ENCODE results near the gene TNFRSF8.

Gene TNFRSF8

DNA sequence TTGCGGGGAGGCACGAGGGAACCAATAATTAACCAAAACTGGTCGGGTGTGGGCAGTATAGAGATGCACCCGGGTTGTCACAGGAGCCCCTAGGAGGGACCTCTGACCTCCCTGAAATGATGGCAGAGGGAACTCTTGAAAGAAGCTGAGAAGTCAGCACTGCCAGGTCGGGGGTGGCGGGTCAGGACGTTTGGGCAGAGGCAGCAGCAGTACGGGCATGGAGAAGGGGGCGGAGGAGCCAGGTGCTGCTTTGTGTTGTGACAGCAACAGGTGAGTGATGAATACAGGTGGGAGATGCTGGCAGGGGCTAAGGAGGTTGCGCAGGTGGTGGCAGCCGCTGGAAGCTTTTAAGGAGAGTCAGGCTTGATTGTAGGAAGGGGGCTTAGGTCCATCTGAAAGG is 115.4 kb downstream of the TNFRSF8 start:
- DNase-seq, result no peak

DNA sequence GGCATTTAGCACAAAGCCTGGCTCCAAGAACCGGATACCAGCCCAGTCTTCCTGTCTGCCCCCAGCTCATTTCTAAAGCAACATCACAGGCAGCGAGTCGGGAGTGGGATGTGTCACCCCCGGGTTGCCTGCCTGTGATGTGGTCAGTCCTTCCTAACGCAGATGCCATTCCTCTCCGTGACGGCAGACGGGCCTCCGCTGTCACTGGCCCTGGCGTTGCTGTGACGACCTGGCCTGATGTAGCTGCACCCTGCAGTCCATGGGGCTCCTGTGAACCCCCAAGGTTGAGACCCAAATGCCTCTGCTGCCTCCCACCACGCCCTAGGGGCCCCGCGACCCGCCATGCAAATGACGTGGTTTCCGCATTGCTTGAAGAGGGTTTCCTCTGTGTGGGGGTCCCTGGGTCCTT is 116.0 kb downstream of the TNFRSF8 start:
- DNase-seq, result peak; percentile 75

DNA sequence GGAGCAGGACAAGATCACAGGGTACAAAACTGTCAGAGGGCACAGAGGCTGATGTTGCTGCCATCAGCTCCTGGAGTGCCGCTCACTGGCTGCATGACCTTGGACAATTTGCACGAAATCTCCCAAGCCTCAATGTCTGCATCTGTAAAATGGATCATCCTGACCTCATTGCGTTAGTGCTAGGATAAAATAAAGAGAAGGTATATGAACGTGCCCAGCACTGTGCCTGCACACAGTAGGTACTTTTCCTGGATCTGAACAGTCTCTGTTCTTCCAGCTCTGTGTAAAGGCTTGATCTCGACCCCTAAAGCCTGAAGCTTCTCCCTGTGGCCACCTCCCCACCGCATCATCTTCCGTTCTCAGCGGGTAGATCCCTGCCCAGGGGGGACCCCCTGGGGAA is 116.6 kb downstream of the TNFRSF8 start:
- DNase-seq, result no peak

DNA sequence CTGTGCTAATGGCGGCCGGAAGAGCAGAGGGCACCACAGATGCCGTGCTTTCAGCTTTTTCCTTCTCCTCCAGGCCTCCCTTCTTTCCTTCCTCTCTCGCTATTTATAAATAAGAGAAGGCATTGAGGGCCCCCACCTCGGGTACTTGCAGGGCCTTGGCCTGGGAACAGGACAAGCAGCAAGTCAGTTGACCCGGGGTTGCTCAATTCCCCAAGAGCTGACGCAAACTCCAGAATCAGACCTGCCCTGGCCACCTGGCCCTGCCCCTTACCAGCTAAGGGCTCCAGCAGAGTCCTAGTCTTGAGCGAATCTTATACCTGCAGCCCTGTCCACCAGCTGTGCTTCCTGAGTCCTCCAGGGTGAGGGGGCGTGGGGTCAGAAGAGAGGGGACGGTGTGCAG is 117.2 kb downstream of the TNFRSF8 start:
- no peak for DNase-seq

DNA sequence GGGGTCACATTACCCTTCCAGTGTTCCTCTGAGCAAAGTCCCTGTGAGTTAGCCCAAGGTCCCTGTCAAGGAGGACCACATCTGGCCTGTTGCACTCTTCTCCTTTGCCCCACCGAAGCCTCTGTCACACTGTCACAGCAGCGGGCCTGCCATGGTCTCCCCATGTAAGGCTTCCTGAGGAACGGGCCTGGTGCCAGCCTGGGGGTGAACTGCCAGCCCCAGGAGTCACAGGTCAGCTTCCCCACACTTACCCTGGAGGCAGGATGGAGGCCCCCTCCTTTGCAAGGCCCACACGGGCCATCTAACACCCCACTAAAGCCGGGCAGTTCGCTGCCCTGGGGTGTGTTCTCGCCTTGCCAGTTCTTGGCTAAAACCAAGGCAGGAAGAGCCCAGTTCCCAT is 117.8 kb downstream of the TNFRSF8 start:
- no peak for DNase-seq

DNA sequence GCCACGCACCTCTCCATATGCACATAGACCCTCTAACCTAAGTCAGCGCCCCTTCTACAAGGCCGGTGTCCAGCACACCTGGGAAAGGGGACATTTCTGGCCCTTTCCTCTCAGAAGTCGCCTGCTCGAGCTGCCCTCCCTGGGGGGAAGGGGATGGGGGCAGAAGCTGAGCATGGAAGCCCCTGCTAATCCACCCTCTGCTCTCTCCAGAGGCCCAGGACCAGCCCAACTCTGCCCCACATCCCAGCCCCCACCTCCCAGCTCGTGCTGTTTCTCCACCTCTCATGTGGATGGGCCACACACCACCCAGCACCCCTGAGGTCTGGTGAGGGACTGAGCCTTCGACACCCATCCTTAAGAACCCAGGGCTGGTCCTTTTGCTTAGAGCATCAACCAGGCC is 118.5 kb downstream of the TNFRSF8 start:
- DNase-seq, result no peak

DNA sequence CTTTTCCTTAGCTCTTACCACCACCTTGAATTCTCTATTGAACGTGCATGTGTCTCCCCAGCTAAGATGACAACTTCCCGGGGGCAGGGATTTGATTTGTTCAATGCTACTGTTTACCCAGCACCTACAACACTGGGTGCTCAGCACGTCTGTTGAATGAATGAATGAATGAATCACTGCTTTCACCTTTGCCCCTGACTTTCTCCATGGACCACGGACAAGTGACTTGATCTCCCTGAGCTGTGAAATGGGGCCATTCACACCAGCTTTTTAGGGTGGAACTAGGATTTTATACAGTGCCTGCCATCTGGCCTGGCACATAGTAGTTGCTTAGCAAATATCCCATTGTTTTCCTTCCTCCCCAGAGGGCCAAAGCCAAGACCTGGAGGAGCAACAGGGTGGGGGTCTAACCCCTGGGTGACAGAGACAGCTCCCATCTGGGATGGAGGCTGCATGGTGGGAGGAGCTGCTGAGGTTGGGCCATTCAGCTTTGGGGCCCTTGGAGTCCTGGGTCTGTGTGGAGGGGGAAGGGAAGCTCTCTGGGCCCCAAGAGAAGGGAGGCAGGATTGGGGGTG is 119.4 kb downstream of the TNFRSF8 start:
- no peak for DNase-seq

DNA sequence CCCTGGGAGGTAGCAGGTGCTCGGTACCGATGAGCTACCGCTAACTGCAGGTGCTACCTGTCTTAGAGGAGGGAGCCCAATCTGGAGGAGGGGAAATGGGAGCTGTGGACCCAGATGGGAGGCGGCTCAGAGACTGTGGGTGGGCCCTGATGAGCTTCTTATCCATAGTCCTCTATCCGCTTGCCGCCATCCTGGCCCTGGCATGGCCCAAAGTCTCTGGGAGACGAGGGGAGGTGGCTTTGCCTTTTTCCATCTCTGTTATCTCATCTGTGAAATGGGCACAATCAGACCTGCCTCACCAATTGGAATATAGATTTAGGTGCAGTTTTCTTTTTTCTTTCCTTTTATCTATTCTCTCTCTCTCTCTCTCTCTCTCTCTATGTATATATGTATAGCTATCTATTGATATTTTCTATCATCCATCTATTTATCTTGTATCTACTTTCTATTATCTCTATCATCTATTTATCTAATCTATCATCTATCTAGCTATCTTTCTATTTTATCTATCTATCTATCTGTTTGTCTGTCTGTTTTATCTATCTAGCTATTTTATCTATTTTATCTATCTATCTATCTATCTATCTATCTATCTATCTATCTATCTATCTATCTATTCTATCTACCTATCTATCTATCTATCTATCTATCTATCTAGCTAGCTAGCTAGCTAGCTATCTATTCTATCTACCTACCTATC is 120.1 kb downstream of the TNFRSF8 start:
- no peak for DNase-seq

DNA sequence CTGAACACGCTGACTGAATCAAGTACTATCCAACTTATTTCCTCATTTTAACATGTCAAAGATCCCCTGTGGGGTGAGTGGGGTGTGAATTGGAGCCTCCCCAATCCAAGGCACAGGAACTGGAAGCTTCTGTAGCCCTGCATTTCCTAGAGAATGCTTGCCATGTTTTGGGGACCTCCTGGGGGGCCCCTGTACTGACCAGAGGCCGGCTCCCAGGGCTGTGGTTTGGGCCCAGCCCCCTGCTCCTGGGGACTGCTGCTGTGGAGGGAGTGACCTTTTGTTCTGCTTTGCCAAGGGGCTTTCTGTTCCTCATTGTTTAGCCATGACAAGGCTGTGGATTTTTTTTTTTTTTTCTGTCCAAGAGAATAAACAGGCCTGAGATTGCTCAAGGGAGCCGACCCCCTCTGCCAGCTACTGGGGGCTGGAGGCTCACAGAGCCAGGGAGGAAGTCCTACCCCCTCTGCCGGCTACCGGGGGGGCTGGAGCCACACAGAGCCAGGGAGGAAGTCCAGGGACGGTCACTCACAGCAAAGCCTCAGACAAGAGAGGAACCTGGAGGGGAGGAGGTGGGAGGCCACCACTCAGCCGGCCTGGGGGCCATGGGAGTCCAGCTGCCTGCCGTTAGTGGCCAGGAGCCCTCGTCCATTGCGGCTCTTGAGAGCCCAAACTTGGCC is 121.0 kb downstream of the TNFRSF8 start:
- no peak for DNase-seq

DNA sequence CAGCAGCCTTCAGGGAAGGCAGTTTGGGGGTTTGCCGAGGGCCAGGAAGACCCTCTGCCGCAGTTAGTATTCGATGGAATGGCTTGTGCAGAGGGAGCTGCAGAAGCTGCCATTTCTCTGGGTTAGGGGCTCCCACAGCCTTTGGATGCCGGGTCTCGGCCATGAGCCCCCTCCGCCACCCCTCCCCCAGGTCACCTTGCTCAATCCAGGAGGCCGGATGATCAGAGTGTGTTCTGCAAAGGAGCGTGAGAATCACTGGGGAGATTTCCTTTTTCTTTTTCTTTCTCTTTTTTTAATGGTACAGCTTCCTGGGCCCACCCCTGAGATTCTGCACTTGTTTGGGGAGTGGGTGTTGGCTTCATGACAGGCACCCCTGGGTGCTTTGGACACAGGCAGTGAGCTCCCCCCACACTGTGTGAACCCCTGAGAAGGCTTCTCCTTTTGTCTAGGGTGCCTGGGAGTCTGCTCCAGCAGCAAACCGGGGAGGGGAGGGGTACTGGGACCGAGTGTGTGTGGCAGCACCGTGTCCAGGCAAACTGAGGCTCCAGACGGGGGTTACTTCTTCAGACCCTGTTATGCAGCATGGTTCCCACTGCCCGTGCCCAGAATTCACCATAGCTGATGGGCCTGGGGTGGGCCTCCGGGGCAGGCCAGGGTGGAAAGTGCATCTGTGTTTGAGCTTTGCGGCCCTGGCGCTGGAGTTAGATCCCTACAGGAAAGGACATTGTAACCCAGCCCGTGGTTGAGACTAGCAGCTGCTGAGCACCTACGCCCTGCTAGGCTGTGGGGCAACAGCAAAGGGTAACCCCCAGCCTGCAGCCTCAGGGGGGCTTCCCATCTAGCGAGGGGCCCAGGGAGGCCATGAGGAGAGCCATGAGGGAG is 122.2 kb downstream of the TNFRSF8 start:
- no peak for DNase-seq

DNA sequence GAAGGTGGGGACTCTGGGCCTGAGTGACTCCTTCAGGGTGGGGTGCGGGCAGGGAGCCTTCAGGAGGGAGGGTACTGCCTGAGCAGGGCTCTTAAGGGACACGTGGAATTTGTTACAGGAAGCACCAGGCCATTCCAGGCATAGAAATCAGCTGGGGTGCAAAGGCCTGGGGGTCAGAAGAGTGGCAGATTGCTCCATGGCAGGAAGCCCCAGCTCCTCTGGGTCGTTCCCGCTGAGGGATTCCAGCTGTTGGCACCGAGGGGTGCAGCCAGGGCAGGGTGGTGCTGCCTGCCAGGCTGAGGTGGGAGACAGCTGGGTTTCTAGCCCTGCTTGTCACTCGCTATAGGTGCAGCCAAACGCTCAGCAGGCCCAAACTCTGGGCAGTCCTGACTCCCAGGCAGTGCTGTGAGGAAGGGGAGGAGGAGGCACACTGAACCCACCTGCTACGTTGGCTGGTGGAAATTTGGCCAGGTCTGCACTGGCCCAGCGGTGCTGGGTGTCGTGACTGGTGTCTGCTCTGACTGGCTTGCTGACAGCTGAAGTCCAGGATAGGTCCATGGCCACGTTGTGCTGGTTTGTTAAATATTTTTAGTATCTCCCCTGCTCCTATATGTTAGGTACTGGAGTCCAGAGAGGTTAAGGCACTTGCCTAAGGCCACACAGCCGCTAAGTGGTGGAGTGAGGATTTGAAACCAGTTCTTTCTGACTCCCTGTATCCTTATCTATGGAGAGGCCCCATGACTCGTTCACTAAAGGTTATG is 123.0 kb downstream of the TNFRSF8 start:
- DNase-seq, result no peak

DNA sequence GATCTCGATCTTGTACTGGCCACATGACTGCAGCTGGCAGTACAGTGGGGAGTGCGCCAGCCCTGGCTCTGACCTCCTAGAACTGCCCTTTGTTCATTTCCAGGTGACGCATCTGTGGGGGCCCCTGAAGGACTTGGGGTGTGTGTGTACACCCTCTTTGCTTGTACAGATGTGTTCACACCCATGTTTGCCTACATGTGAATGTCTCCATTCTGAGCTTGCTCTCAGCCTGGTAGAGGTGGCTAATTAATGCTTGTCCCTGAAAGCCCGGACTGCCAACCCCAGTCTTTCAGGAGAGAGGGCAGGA is 123.5 kb downstream of the TNFRSF8 start:
- no peak for DNase-seq

DNA sequence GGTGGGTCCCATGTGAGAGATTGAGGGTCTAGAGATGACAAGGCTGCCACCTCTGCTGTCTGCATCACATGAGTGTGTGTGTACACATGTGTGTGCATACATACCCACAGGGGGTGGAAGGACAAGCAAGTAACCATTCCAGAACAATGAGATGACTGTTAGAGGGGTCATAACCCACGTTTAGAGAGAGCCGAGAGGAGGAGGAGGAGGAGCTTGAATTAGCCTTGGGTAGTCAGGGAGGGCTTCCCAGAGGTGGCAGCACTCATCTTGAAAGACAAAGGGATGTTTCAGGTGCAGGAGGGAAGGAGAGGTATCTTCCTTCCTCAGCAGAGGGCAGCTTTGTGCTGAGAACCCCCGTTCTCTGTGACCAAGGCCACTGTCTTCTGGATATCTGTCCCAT is 125.0 kb downstream of the TNFRSF8 start:
- no peak for DNase-seq

DNA sequence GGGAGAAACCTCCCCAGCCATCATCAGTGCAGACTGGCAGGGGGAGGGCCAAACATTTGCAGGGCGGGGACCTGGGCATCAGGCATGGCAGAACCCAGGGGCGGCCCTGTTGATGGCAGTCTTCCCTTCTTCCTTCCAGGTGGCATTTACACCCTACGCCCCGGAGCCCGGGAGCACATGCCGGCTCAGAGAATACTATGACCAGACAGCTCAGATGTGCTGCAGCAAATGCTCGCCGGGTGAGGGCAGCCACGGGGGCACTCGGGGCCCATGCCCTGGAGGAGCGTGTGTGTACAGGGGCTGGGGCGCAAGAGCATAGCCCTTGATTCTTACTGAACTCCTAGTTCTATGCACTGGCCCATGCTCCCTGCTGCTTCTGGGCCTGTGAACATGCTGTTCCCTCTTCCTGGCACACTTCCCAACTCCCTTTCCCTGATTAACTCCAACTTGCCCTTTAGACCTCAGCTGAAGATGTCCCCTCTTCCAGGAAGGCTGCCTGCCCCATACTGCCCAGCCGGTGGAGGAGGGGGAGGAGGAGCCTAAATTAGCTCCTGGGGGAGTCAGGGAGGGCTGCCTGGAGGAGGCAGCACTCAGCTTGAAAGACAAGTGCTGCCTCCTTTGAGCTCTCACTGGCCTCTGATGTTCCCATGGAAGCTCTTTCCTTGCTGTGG is 125.7 kb downstream of the TNFRSF8 start:
- no peak for DNase-seq

DNA sequence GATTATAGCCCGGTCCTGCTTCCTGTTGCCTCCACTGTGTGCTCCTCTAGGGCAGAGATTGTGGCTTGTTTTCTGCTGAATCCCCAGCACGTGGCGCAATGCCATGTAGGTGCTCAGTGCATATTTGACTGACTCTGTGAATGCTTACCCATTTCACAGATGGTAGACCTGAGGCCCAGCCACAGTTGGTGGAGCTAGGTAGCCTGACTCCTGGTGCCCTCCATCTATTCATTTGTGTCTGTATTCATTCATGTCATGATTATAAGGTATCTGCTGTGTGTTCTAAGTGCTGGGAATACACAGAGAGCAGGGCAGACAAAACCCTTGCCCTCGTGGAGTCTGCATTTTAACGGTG is 126.2 kb downstream of the TNFRSF8 start:
- no peak for DNase-seq

DNA sequence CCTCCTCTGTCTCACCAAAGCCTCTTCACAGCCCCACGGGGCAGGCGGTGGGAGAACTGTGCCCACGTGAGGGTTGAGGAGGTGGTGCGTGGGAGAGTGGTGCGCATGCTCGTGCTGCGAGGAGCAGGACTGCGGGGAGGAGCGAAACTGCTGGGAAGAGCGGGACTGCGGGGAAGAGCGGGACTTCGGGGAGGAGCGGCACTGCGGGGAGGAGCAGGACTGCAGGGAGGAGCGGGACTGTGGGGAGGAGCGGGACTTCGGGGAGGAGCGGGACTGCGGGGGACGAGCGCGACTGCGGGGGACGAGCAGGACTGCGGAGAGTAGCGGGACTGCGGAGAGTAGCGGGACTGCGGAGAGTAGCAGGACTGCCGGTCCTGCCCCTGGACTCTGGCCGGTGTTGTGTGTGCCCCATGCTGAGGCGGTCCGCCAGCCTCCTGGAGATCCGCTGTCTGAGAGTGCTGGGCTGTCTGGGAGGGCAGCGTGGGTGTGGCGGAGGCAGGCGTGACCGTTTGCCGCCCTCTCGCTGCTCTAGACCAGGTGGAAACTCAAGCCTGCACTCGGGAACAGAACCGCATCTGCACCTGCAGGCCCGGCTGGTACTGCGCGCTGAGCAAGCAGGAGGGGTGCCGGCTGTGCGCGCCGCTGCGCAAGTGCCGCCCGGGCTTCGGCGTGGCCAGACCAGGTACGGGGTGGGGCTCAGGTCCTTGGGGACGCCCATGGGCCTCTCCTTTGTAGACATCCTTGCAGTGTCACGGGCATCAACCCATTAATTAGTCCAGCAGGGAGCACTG is 128.3 kb downstream of the TNFRSF8 start:
- no peak for DNase-seq

All from activated gamma-delta T cell (primary cell).